H9 (cell line): ENCODE data around the gene ERF. TPM values are rescaled to one million over a fixed set of nuclear protein-coding genes. Genes with fewer than 3 reads are reported as not detected.

Experiments
- DNase-seq: peaks from one replicate; pipeline ENCODE4 v3.0.0-alpha.2; 2017
- H2AFZ ChIP-seq: one replicate; pipeline ENCODE4 v1.6.1; 2013; ENCODE audit warnings: mild to moderate bottlenecking, low read length, control low read depth, moderate library complexity
- H2AK5ac ChIP-seq: 2 replicates; pipeline ENCODE4 v1.6.1; 2013; ENCODE audit warnings: low read length, control low read depth, mixed read lengths; ENCODE audit not compliant: insufficient read length
- H2BK120ac ChIP-seq: one replicate; pipeline ENCODE4 v1.6.1; 2013; ENCODE audit warnings: low read depth, mild to moderate bottlenecking, low read length, control low read depth, inconsistent platforms; ENCODE audit not compliant: poor library complexity, severe bottlenecking
- H2BK12ac ChIP-seq: 2 replicates; pipeline ENCODE4 v1.6.1; 2013; ENCODE audit warnings: low read length, control low read depth, mixed read lengths, low read depth; ENCODE audit not compliant: insufficient read length
- H2BK15ac ChIP-seq: 2 replicates; pipeline ENCODE4 v1.6.1; 2013; ENCODE audit warnings: low read depth, low read length, control low read depth
- H2BK20ac ChIP-seq: one replicate; pipeline ENCODE4 v1.6.1; 2013; ENCODE audit warnings: low read depth, mild to moderate bottlenecking, low read length, control low read depth, inconsistent platforms; ENCODE audit not compliant: poor library complexity, severe bottlenecking
- H2BK5ac ChIP-seq: 2 replicates; pipeline ENCODE4 v1.6.1; 2013; ENCODE audit warnings: low read length, control low read depth, mixed read lengths; ENCODE audit not compliant: insufficient read length
- H3K14ac ChIP-seq: 2 replicates; pipeline ENCODE4 v1.6.1; 2013; ENCODE audit warnings: low read length, control low read depth; ENCODE audit not compliant: insufficient read depth
- H3K18ac ChIP-seq: 2 replicates; pipeline ENCODE4 v1.6.1; 2013; ENCODE audit warnings: low read depth, mild to moderate bottlenecking, mixed read lengths, low read length, control low read depth; ENCODE audit not compliant: insufficient read length
- H3K23ac ChIP-seq: 2 replicates; pipeline ENCODE4 v1.6.1; 2013; ENCODE audit warnings: low read length, control low read depth, mixed read lengths, low read depth; ENCODE audit not compliant: insufficient read length
- H3K23me2 ChIP-seq: 2 replicates; pipeline ENCODE4 v1.6.1; 2013; ENCODE audit warnings: low read depth, mild to moderate bottlenecking, mixed read lengths, low read length, control low read depth; ENCODE audit not compliant: insufficient read length, poor library complexity, severe bottlenecking
- H3K27ac ChIP-seq: 2 replicates; pipeline ENCODE4 v1.5.1; 2013; ENCODE audit warnings: low read length, control low read depth, mixed read lengths, low read depth; ENCODE audit not compliant: insufficient read length
- H3K27me3 ChIP-seq: 2 replicates; pipeline ENCODE4 v1.6.1; 2013; ENCODE audit warnings: low read length, control low read depth, inconsistent platforms; ENCODE audit not compliant: insufficient read depth
- H3K4ac ChIP-seq: 2 replicates; pipeline ENCODE4 v1.6.1; 2013; ENCODE audit warnings: low read depth, mild to moderate bottlenecking, control low read depth, inconsistent platforms, low read length, moderate library complexity
- H3K4me1 ChIP-seq: 2 replicates; pipeline ENCODE4 v1.6.1; 2013; ENCODE audit warnings: low read length, control low read depth, inconsistent platforms; ENCODE audit not compliant: insufficient read depth
- H3K4me2 ChIP-seq: 2 replicates; pipeline ENCODE4 v1.6.1; 2013; ENCODE audit warnings: low read length, control low read depth, mixed read lengths; ENCODE audit not compliant: insufficient read length, insufficient read depth
- H3K56ac ChIP-seq: 2 replicates; pipeline ENCODE4 v1.6.1; 2013; ENCODE audit warnings: low read depth, mild to moderate bottlenecking, mixed read lengths, low read length, control low read depth; ENCODE audit not compliant: insufficient read length
- H3K79me1 ChIP-seq: 2 replicates; pipeline ENCODE4 v1.6.1; 2013; ENCODE audit warnings: low read depth, mild to moderate bottlenecking, moderate library complexity, low read length, control low read depth, inconsistent platforms; ENCODE audit not compliant: insufficient read depth, poor library complexity, severe bottlenecking
- H3K79me2 ChIP-seq: 2 replicates; pipeline ENCODE4 v1.6.1; 2013; ENCODE audit warnings: low read length, control low read depth, inconsistent platforms; ENCODE audit not compliant: insufficient read depth
- H3K9ac ChIP-seq: 2 replicates; pipeline ENCODE4 v1.6.1; 2013; ENCODE audit warnings: low read length, control low read depth, mixed read lengths; ENCODE audit not compliant: insufficient read length; ENCODE audit errors: extremely low read depth
- H3K9me3 ChIP-seq: one replicate; pipeline ENCODE4 v1.6.1; 2013; ENCODE audit warnings: low read depth, low read length, inconsistent platforms; ENCODE audit not compliant: control insufficient read depth
- H3T11ph ChIP-seq: one replicate; pipeline ENCODE4 v1.6.1; 2013; ENCODE audit warnings: mild to moderate bottlenecking, low read length, control low read depth, inconsistent platforms
- H4K20me1 ChIP-seq: one replicate; pipeline ENCODE4 v1.6.1; 2013; ENCODE audit not compliant: control insufficient read depth, insufficient read length, insufficient read depth
- H4K5ac ChIP-seq: 2 replicates; pipeline ENCODE4 v1.6.1; 2013; ENCODE audit warnings: low read depth, mild to moderate bottlenecking, mixed read lengths, low read length, control low read depth; ENCODE audit not compliant: insufficient read length
- H4K8ac ChIP-seq: replicated peaks from 2 replicates; pipeline ENCODE4 v1.6.1; 2013; ENCODE audit warnings: low read length, control low read depth, mixed read lengths, low read depth; ENCODE audit not compliant: insufficient read length
- H4K91ac ChIP-seq: 2 replicates; pipeline ENCODE4 v1.6.1; 2013; ENCODE audit warnings: low read depth, mild to moderate bottlenecking, moderate library complexity, mixed read lengths, low read length, control low read depth; ENCODE audit not compliant: insufficient read length
- H3K27ac Mint-ChIP-seq, 3 experiments: 2 replicates in 2 of 3; 3 replicates in 1 of 3; pipeline ENCODE4 v1.8.0; 2020 to 2021; ENCODE audit warnings: mixed read lengths in 3 of 3, mild to moderate bottlenecking in 1 of 3, moderate library complexity in 1 of 3
- H3K27me3 Mint-ChIP-seq: 2 replicates; pipeline ENCODE4 v1.8.0; 2021; ENCODE audit warnings: low read depth, mild to moderate bottlenecking, moderate library complexity, mixed read lengths
- H3K36me3 Mint-ChIP-seq, 3 experiments: 2 replicates in 2 of 3; 3 replicates in 1 of 3; pipeline ENCODE4 v1.8.0; 2020 to 2021; ENCODE audit warnings: low read depth in 3 of 3, mixed read lengths in 3 of 3; ENCODE audit not compliant: insufficient read depth in 1 of 3
- H3K4me1 Mint-ChIP-seq, 2 experiments: 2 replicates each; pipeline ENCODE4 v1.8.0; 2020; ENCODE audit warnings: mixed read lengths in 2 of 2
- H3K4me3 Mint-ChIP-seq, 2 experiments: 2 replicates in 1 of 2; 3 replicates in 1 of 2; pipeline ENCODE4 v1.8.0; 2020 to 2021; ENCODE audit warnings: mild to moderate bottlenecking in 2 of 2, mixed read lengths in 2 of 2, moderate library complexity in 1 of 2
- H3K9me3 Mint-ChIP-seq, 2 experiments: 2 replicates in 1 of 2; 3 replicates in 1 of 2; pipeline ENCODE4 v1.8.0; 2020; ENCODE audit warnings: mild to moderate bottlenecking in 2 of 2, mixed read lengths in 2 of 2, moderate library complexity in 1 of 2
- WGBS: extraction: QIAGEN DNeasy Blood & Tissue Kit; methylation state at CpG from one replicate; pipeline ENCODE4 v1.1.7; 2013; ENCODE audit warnings: missing lambda C conversion rate, low lambda C conversion rate, mixed read lengths; ENCODE audit not compliant: insufficient read length; ENCODE audit errors: extremely low coverage; 5-methylcytosine and 5-hydroxymethylcytosine counted together
- total RNA-seq: library from RNA; stranded (reverse); gene quantifications from 2 replicates; pipeline ENCODE4 v1.2.1, GENCODE V29; 2021
- TF ChIP-seq, protein P1 (sequence below): fragments of 200-600 bp; sonication (generic); conservative IDR thresholded peaks from 3 replicates; pipeline ENCODE4 v1.8.0; 2021; ENCODE audit warnings: antibody characterized with exemption, mild to moderate bottlenecking

The ERF gene
- total RNA-seq, 1 experiment from 2014 or later, result 126 TPM

DNA sequence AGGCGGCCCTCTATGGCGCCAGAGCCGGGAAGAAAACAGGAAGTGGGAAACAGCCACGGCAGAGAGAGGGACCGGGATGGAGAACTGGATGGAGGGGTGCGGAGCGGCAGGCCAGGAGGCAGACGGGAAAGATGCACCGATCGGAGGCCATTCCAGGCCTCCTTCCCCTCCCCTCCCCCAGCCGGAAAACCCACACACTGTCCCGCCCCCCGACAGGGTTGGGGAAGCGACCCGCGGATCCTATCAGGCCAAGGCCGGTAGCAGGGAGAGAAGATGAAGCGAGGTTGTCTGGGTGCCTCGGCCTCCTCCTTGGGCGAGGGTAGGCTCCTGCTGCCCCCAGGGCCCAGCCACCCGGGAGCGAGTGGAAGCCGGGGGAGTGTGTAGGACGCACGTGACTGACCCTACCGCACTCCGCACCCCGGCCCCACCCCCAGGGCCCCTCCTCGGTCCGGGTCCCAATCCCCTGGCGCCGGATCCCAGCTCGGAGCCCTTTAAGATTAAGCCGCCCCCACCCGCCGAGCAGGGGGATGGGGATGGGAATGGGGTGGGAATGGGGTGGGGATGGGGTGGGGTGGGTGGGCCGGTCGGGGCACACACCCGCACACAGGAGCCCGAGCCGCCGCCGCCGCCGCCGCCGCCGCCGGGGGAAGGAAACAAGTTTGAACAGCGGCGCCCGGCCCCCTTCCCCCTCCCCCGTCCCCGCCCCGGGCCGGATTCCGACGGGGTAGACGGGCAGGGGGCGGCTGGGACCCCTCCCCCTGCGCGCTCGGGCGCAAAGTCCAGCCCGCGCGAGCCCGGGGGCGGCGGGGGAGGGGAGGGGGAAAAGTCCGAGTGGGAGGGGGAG lies 1.5 kb downstream of the ERF start:
- Histone ChIP-seq H3K79me1 (no peaks in the 10 kb centered on the region), H3T11ph (no peak overlapping the region), H3K14ac (peak overlapping the region; percentile 84; the same call in 1 of the 2 replicates), H3K4ac (no peak overlapping the region), H3K18ac (peak overlapping the region; percentile 73), H3K4me1 (peaks cover 6% of the 10 kb centered on the region; the same call in 1 of the 2 replicates), H4K91ac (no peak overlapping the region), H2BK20ac (no peak overlapping the region), H3K23me2 (peaks cover 14% of the 10 kb centered on the region), H3K56ac (no peak overlapping the region), H2AFZ (no peak overlapping the region), H4K5ac (no peak overlapping the region), H2BK12ac (no peak overlapping the region), H3K23ac (no peak overlapping the region), H4K20me1 (no peaks in the 10 kb centered on the region), H2BK5ac (no peak overlapping the region), H2BK120ac (no peak overlapping the region), H3K9ac (no peak overlapping the region), H3K4me2 (peak overlapping the region; percentile 54), H4K8ac (no peak overlapping the region), H3K27me3 (no peaks in the 10 kb centered on the region), H3K27ac (no peak overlapping the region), H2BK15ac (no peak overlapping the region), H3K79me2 (peaks cover 5% of the 10 kb centered on the region; the same call in 1 of the 2 replicates), H3K9me3 (no peaks in the 10 kb centered on the region), H2AK5ac (no peak overlapping the region)
- Mint-ChIP-seq H3K27me3 (peaks cover 19% of the 10 kb centered on the region), H3K36me3 (peaks cover 5 to 22% (median 18%) of the 10 kb centered on the region in 3 experiments; a peak in 6 of 7 replicates), H3K4me3 (peak overlapping the region; percentile 87 to 92), H3K27ac (peak overlapping the region; percentile 80 to 98 (median 94)), H3K9me3 (no peaks in the 10 kb centered on the region), H3K4me1 (peaks cover 22 to 40% of the 10 kb centered on the region in 2 experiments)
- no CpG with 5 or more reads among the region's 71 CpGs for WGBS
- DNase-seq, result peak; percentile 75
- TF ChIP-seq, protein P1, sequence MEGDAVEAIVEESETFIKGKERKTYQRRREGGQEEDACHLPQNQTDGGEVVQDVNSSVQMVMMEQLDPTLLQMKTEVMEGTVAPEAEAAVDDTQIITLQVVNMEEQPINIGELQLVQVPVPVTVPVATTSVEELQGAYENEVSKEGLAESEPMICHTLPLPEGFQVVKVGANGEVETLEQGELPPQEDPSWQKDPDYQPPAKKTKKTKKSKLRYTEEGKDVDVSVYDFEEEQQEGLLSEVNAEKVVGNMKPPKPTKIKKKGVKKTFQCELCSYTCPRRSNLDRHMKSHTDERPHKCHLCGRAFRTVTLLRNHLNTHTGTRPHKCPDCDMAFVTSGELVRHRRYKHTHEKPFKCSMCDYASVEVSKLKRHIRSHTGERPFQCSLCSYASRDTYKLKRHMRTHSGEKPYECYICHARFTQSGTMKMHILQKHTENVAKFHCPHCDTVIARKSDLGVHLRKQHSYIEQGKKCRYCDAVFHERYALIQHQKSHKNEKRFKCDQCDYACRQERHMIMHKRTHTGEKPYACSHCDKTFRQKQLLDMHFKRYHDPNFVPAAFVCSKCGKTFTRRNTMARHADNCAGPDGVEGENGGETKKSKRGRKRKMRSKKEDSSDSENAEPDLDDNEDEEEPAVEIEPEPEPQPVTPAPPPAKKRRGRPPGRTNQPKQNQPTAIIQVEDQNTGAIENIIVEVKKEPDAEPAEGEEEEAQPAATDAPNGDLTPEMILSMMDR, result no peak
